ENCODE results near the gene MYO9A. TPM values are rescaled to one million over a fixed set of nuclear protein-coding genes. Genes with fewer than 3 reads are reported as not detected.

MYO9A gene
- polyA plus RNA-seq, 1 experiment, result 13.1 TPM

DNA sequence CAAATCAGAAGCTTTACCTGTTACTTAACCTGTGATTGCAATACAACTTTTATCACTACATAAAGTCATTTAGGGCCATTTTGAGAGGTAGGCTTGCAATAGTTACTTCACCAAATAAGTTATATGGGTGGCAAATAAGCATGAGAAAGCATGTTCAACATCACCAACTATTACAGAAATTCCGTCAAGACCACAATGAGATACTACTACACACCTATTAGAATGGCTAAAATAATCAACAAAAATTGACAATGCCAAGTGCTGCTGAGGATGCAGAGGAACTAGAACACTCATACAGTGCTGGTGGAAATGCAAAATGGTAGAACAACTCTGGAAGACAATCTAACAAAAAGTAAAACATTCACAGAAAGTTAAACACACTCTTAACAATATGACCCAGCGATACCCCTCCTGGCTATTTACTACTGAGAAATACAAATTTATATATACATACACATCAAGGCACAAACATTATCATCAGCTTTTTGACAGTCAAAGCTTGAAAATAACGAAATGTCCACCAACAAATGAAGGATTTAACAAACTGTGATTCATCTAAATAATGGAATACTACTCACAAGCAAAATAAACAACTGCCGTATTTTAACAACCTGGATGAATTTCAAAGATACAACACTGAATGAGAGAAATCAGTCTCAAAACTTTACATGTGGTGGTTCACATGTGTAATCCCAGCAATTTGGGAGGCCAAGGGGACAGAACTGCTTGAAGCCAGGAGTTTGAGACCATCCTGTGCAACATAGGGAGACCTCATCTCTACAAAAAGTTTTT is 82.9 kb downstream of the MYO9A start:
- POLR2A ChIA-PET, result interaction anchor here (0.6 kb wide), 1 partner anchor 16 kb away, joined by 3 read pairs; no protein-coding TSS in a partner anchor
- Histone ChIP-seq H3K4me3 (ENCODE audit: low read depth, low read length) (no peak overlapping the region), H3K36me3 (ENCODE audit: control insufficient read depth, insufficient read depth, low read length) (no peaks in the 10 kb centered on the region), H3K27me3 (ENCODE audit: control insufficient read depth, insufficient read depth, low read length) (no peaks in the 10 kb centered on the region)
- no peak for DNase-seq (ENCODE audit: low read depth)
- CTCF ChIA-PET, result interaction anchor here (1.4 kb wide), 1 partner anchor 16 kb away, joined by 4 read pairs; no protein-coding TSS in a partner anchor
- TF ChIP-seq, protein P1, sequence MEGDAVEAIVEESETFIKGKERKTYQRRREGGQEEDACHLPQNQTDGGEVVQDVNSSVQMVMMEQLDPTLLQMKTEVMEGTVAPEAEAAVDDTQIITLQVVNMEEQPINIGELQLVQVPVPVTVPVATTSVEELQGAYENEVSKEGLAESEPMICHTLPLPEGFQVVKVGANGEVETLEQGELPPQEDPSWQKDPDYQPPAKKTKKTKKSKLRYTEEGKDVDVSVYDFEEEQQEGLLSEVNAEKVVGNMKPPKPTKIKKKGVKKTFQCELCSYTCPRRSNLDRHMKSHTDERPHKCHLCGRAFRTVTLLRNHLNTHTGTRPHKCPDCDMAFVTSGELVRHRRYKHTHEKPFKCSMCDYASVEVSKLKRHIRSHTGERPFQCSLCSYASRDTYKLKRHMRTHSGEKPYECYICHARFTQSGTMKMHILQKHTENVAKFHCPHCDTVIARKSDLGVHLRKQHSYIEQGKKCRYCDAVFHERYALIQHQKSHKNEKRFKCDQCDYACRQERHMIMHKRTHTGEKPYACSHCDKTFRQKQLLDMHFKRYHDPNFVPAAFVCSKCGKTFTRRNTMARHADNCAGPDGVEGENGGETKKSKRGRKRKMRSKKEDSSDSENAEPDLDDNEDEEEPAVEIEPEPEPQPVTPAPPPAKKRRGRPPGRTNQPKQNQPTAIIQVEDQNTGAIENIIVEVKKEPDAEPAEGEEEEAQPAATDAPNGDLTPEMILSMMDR (IDR thresholded peaks at IDR 0.05; ENCODE audit: insufficient read depth, low read depth, low read length), result no peak

DNA sequence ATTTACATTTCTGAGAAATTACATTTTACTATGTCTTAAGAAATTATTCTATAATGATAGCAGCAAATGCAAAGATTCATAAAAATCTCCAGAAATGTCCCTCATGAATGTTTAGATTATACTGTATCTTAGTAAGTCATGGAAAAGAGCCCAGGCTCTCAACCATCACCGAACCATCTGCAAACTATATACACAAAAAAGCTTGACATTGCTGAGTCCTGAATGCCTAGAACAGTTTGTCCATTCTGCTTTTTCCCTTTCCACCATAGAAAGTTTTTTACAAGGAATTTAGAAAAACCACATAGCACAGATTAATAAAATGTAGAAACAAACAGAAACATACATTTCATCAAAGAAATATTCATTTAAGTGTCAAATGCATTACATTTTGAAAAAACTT is 83.6 kb downstream of the MYO9A start:
- ChIA-PET CTCF (interaction anchor here (1.4 to 1.6 kb wide), 2 partner anchors 15 kb away, joined by 3 to 4 read pairs; no protein-coding TSS in a partner anchor), POLR2A (no interaction called here)
- no peaks in the 10 kb centered on the region for H3K36me3 ChIP-seq (ENCODE audit: control insufficient read depth, insufficient read depth, low read length)
- DNase-seq (ENCODE audit: low read depth), result no peak
- no peak overlapping the region for H3K4me3 ChIP-seq (ENCODE audit: low read depth, low read length)
- TF ChIP-seq, protein P1 (IDR thresholded peaks at IDR 0.05; ENCODE audit: insufficient read depth, low read depth, low read length), result no peak
- H3K27me3 ChIP-seq (ENCODE audit: control insufficient read depth, insufficient read depth, low read length), result no peaks in the 10 kb centered on the region

DNA sequence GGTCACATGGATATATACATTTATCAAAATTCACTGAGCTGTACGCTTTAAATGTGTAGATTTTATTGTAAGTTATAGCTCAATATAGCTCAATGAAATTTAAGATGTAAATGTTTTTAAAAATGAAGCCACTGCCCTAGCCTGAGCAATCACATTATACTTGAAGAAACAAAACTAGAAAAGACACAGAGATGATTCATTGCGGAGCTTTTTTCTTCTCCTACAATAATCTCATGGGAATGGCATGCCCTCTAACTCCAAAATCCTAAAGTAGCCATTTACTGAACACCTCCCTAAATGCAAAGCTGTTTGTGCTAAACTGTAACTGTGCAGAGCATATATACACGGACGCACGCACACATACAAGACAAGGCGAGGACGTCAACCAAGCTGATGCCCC is 84.2 kb downstream of the MYO9A start:
- Histone ChIP-seq H3K27me3 (ENCODE audit: control insufficient read depth, insufficient read depth, low read length) (no peaks in the 10 kb centered on the region), H3K4me3 (ENCODE audit: low read depth, low read length) (no peak overlapping the region), H3K36me3 (ENCODE audit: control insufficient read depth, insufficient read depth, low read length) (no peaks in the 10 kb centered on the region)
- POLR2A ChIA-PET, result no interaction called here
- TF ChIP-seq, protein P1 (IDR thresholded peaks at IDR 0.05; ENCODE audit: insufficient read depth, low read depth, low read length), result no peak
- CTCF ChIA-PET, result interaction anchor here (0.7 to 1.6 kb wide), 4 partner anchors 9 to 59 kb away, joined by 3 to 6 read pairs (median 3); no protein-coding TSS in a partner anchor
- no peak for DNase-seq (ENCODE audit: low read depth)

DNA sequence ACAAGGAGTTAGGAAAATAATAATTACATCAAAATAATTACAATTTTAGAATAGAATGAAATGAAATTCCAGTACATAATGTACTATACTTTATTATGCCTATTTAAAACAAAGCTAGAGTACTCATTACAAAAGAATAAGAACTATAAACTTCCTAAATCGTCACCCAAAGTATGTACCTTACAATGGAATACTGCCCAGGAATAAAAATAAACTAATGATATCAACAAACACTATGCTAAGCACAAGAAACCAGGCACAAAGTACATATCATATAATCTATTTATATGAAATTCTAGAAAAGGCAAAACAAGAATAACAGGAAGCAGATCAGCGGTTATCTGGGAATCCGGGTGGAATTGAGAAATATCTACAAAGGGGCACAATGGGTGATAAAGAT is 84.7 kb downstream of the MYO9A start:
- ChIA-PET POLR2A (no interaction called here), CTCF (interaction anchor here (0.7 to 1.6 kb wide), 4 partner anchors 9 to 58 kb away, joined by 3 to 6 read pairs (median 3); no protein-coding TSS in a partner anchor)
- no peak for DNase-seq (ENCODE audit: low read depth)
- H3K27me3 ChIP-seq (ENCODE audit: control insufficient read depth, insufficient read depth, low read length), result no peaks in the 10 kb centered on the region
- no peak overlapping the region for H3K4me3 ChIP-seq (ENCODE audit: low read depth, low read length)
- TF ChIP-seq, protein P1 (IDR thresholded peaks at IDR 0.05; ENCODE audit: insufficient read depth, low read depth, low read length), result no peak
- H3K36me3 ChIP-seq (ENCODE audit: control insufficient read depth, insufficient read depth, low read length), result no peaks in the 10 kb centered on the region

DNA sequence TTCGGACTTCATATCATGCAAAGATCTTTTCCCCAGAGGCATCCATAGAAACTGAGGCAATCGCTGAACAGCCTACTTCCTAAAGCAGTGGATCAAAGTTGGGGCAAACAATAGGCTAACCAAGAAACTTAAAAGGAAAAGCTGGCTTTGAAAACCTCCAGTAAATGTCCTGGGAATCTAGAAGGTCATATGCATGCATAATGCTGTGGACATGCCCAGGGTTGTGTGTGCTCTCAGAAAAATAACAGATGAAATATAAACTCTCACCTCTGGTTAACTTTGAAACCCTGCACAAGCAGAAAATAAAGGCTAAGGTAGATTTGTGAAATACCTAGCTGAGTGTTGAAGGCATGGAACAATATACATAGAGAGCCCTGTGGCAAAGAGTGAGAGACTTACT is 96.3 kb downstream of the MYO9A start:
- TF ChIP-seq, protein P1 (IDR thresholded peaks at IDR 0.05; ENCODE audit: insufficient read depth, low read depth, low read length), result no peak
- ChIA-PET CTCF (interaction anchor here (1.4 kb wide), 1 partner anchor 14 kb away, joined by 5 read pairs; no protein-coding TSS in a partner anchor), POLR2A (no interaction called here)
- no peak overlapping the region for H3K4me3 ChIP-seq (ENCODE audit: low read depth, low read length)
- no peaks in the 10 kb centered on the region for H3K36me3 ChIP-seq (ENCODE audit: control insufficient read depth, insufficient read depth, low read length)
- no peaks in the 10 kb centered on the region for H3K27me3 ChIP-seq (ENCODE audit: control insufficient read depth, insufficient read depth, low read length)
- no peak for DNase-seq (ENCODE audit: low read depth)

All from BJ (cell line).